Fibroblast of lung (primary cell): ENCODE results near the gene SPATS2L. TPM values are rescaled to one million over a fixed set of nuclear protein-coding genes. Genes with fewer than 3 reads are reported as not detected.

ENCODE experiments used
- DNase-seq, 2 donors: peaks; one replicate each; pipeline versions ENCODE4 v3.0.0 to v3.0.0-alpha.2; 2010; ENCODE audit warnings: low read depth in 2 of 2
- H2AFZ ChIP-seq: 2 replicates; pipeline ENCODE4 v1.5.1; 2012; ENCODE audit warnings: low read length, control low read depth, inconsistent platforms
- H3K27ac ChIP-seq: 2 replicates; pipeline ENCODE4 v1.5.1; 2011; ENCODE audit warnings: low read length, control low read depth; ENCODE audit not compliant: insufficient read depth
- H3K27me3 ChIP-seq: 2 replicates; pipeline ENCODE4 v1.5.1; 2011; ENCODE audit warnings: mild to moderate bottlenecking, low read length; ENCODE audit not compliant: control insufficient read depth, insufficient read depth
- H3K36me3 ChIP-seq: 2 replicates; pipeline ENCODE4 v1.5.1; 2011; ENCODE audit warnings: low read length; ENCODE audit not compliant: control insufficient read depth, insufficient read depth
- H3K4me1 ChIP-seq: 2 replicates; pipeline ENCODE4 v1.5.1; 2011; ENCODE audit warnings: low read length; ENCODE audit not compliant: control insufficient read depth, insufficient read depth; ENCODE audit errors: extremely low read depth
- H3K4me2 ChIP-seq: 2 replicates; pipeline ENCODE4 v1.5.1; 2011; ENCODE audit warnings: low read length, control low read depth; ENCODE audit not compliant: insufficient read depth; ENCODE audit errors: extremely low read depth
- H3K4me3 ChIP-seq, 4 experiments: fragments of 200-600 bp in 1 of 4; sonication (generic) in 1 of 4; replicated peaks in 1 of 4; 2 replicates each; pipeline ENCODE4 v1.5.1; 2011 to 2016; ENCODE audit warnings: low read length in 4 of 4, low read depth in 3 of 4, mild to moderate bottlenecking in 3 of 4, control low read depth in 2 of 4, inconsistent platforms in 1 of 4, mixed read lengths in 1 of 4; ENCODE audit not compliant: insufficient read depth in 1 of 4; ENCODE audit errors: control extremely low read depth in 1 of 4
- H3K79me2 ChIP-seq: 2 replicates; pipeline ENCODE4 v1.5.1; 2012; ENCODE audit warnings: mild to moderate bottlenecking, low read length, inconsistent platforms; ENCODE audit not compliant: control insufficient read depth, insufficient read depth
- H3K9ac ChIP-seq: 2 replicates; pipeline ENCODE4 v1.5.1; 2011; ENCODE audit warnings: mild to moderate bottlenecking, low read length, control low read depth; ENCODE audit not compliant: insufficient read depth
- H3K9me3 ChIP-seq: 2 replicates; pipeline ENCODE4 v1.5.1; 2012; ENCODE audit warnings: low read depth, low read length; ENCODE audit not compliant: control insufficient read depth, insufficient read depth
- H4K20me1 ChIP-seq: 2 replicates; pipeline ENCODE4 v1.5.1; 2011; ENCODE audit warnings: low read length; ENCODE audit not compliant: control insufficient read depth, insufficient read depth; ENCODE audit errors: extremely low read depth
- EZH2 ChIP-seq: IDR thresholded peaks from 2 replicates; pipeline ENCODE4 v1.5.1; 2012; ENCODE audit warnings: low read length, control low read depth, mild to moderate bottlenecking; ENCODE audit errors: missing control alignments
- polyA plus RNA-seq, 2 donors: library from polyadenylated mRNA; depleted of rRNA in 1 of 2; stranded (reverse) in 1 of 2; unstranded in 1 of 2; fragments of >200 nt; gene quantifications; 2 replicates each; pipeline ENCODE4 v1.2.1, GENCODE V29; 2011 to 2012; ENCODE audit warnings: missing spikeins in 1 of 2
- total RNA-seq: library from RNA; depleted of rRNA; stranded (reverse); fragments of >200 nt; gene quantifications from 2 replicates; pipeline ENCODE4 v1.2.1, GENCODE V29; 2014
- TF ChIP-seq, protein P1 (sequence below), 2 donors: IDR thresholded peaks in 1 of 2; conservative IDR thresholded peaks in 1 of 2; 1 replicate in 1 of 2; 2 replicates in 1 of 2; pipeline ENCODE4 v1.5.1; 2011 to 2012; ENCODE audit warnings: low read length in 2 of 2, control low read depth in 1 of 2, inconsistent platforms in 1 of 2, low read depth in 1 of 2, mild to moderate bottlenecking in 1 of 2

The SPATS2L gene
- total and polyA plus RNA-seq, 2 donors (not counting 1 experiment from before 2014, with no cell fraction given), result 73.8 to 291 TPM

DNA sequence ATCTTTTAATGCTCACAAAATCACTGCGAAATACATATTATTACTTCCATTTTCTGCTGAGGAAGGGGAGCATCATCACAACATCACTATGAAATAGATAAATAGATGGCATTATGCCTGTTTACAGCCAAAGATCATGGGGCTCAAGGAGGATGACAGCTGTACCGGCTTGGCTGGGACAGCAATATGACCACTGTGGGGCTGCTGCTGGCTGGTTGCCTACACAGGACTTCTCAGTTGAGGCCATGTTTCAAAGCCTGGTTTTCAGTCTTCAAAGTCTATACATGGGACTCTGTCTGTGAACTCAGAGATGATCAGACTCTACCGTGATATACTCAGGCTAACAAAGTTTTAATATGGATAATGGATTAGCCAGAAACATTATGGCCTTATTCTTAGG lies 58.7 kb downstream of the SPATS2L start:
- Histone ChIP-seq H3K4me2 (no peak overlapping the region), H2AFZ (no peak overlapping the region), H3K9me3 (no peaks in the 10 kb centered on the region), H3K36me3 (no peaks in the 10 kb centered on the region), H3K4me1 (peaks cover 5% of the 10 kb centered on the region), H3K4me3 (no peak overlapping the region), H3K79me2 (peaks cover 60% of the 10 kb centered on the region), H3K9ac (no peak overlapping the region), H4K20me1 (no peaks in the 10 kb centered on the region), H3K27ac (no peak overlapping the region), H3K27me3 (no peaks in the 10 kb centered on the region)
- DNase-seq, result no peak
- no peak for TF ChIP-seq EZH2
- TF ChIP-seq, protein P1, sequence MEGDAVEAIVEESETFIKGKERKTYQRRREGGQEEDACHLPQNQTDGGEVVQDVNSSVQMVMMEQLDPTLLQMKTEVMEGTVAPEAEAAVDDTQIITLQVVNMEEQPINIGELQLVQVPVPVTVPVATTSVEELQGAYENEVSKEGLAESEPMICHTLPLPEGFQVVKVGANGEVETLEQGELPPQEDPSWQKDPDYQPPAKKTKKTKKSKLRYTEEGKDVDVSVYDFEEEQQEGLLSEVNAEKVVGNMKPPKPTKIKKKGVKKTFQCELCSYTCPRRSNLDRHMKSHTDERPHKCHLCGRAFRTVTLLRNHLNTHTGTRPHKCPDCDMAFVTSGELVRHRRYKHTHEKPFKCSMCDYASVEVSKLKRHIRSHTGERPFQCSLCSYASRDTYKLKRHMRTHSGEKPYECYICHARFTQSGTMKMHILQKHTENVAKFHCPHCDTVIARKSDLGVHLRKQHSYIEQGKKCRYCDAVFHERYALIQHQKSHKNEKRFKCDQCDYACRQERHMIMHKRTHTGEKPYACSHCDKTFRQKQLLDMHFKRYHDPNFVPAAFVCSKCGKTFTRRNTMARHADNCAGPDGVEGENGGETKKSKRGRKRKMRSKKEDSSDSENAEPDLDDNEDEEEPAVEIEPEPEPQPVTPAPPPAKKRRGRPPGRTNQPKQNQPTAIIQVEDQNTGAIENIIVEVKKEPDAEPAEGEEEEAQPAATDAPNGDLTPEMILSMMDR (conservative IDR thresholded peaks at IDR 0.05 in 1 of 2, IDR thresholded peaks at IDR 0.05 in 1 of 2; ENCODE audit: low read depth in 1 of 2, low read length in 2 of 2), result no peak

DNA sequence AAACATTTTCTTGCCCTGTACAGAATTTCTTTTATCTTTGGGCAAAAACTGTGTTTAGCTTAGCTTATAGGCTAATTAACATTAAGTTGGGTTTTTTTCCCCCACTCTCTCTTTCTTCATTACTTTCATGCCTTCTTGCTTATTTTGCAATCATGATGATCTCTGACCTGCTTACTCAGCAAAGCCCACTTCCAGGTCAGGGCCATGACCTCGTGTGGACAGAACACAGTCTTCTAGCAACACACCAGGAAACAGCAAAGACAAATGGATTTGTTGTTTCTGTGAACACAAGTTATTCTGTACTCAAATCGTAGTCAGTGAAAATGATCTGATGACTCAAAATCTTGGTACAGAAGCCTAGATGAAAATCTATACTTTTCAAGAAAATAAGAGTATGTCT lies 60.7 kb downstream of the SPATS2L start:
- no peaks in the 10 kb centered on the region for H3K36me3 ChIP-seq
- no peak overlapping the region for H3K27ac ChIP-seq
- H3K79me2 ChIP-seq, result peaks cover 63% of the 10 kb centered on the region
- H3K4me3 ChIP-seq, result no peak overlapping the region
- H3K9me3 ChIP-seq, result no peaks in the 10 kb centered on the region
- no peaks in the 10 kb centered on the region for H3K27me3 ChIP-seq
- peak overlapping the region; percentile 46 for H3K4me2 ChIP-seq
- peak in 1 of 2 donors; percentile 87 for DNase-seq
- no peak for TF ChIP-seq EZH2
- TF ChIP-seq, protein P1 (conservative IDR thresholded peaks at IDR 0.05 in 1 of 2, IDR thresholded peaks at IDR 0.05 in 1 of 2; ENCODE audit: low read depth in 1 of 2, low read length in 2 of 2), result no peak
- H3K4me1 ChIP-seq, result peaks cover 5% of the 10 kb centered on the region
- H4K20me1 ChIP-seq, result no peaks in the 10 kb centered on the region
- no peak overlapping the region for H3K9ac ChIP-seq
- H2AFZ ChIP-seq, result no peak overlapping the region

DNA sequence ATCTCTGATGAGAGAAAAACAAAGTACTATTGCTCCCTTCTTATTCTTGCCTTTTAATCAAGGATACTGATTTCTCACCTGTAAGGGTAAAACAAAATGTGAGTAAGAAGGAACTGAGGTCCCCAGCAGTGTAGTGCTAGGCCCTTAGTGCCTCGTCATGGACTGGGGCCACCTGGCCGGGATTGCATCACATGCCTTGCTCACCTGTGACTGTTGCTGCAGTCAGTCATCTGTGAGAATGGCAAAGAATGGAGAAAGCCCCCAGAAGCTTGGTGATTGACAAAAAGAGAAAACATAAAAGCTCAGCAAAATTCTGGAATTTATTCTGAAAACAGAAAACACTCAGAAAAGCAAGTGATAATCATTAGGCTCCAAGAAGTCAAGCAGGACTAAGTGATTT lies 63.4 kb downstream of the SPATS2L start:
- Histone ChIP-seq H3K4me1 (peaks cover 7% of the 10 kb centered on the region), H3K36me3 (no peaks in the 10 kb centered on the region), H2AFZ (no peak overlapping the region), H3K4me3 (no peak overlapping the region), H3K27me3 (no peaks in the 10 kb centered on the region), H3K27ac (no peak overlapping the region), H3K79me2 (peaks cover 58% of the 10 kb centered on the region), H3K4me2 (no peak overlapping the region), H3K9me3 (no peaks in the 10 kb centered on the region), H4K20me1 (no peaks in the 10 kb centered on the region), H3K9ac (no peak overlapping the region)
- TF ChIP-seq, protein P1 (conservative IDR thresholded peaks at IDR 0.05 in 1 of 2, IDR thresholded peaks at IDR 0.05 in 1 of 2; ENCODE audit: low read depth in 1 of 2, low read length in 2 of 2), result no peak
- TF ChIP-seq EZH2, result no peak
- DNase-seq, result no peak
